SK-N-SH (cell line): ENCODE measurements around the gene MAPK14. TPM values are rescaled to one million over a fixed set of nuclear protein-coding genes. Genes with fewer than 3 reads are reported as not detected.

Experiments
- CTCF ChIA-PET: fragments of 300-600, 350-600 bp; formaldehyde crosslinking; extraction: SDS; loops from one replicate; lab custom pipeline; 2021; lab: Yijun Ruan, JAX
- POLR2A ChIA-PET: fragments of 350-600 bp; sonication (Branson Sonifier 250); formaldehyde crosslinking; extraction: SDS; loops from one replicate; lab custom pipeline; 2020; ENCODE audit warnings: antibody characterized with exemption, inconsistent platforms; lab: Yijun Ruan, JAX
- DNase-seq: peaks from one replicate; pipeline ENCODE4 v3.0.0; 2012
- H2AFZ ChIP-seq: fragments of 200-600 bp; sonication (generic); 2 replicates; pipeline ENCODE4 v1.8.1; 2016; ENCODE audit warnings: antibody characterized with exemption, mild to moderate bottlenecking, low read depth
- H3F3A ChIP-seq: fragments of 200-600 bp; sonication (generic); replicated peaks from 2 replicates; pipeline ENCODE3; 2016; ENCODE audit warnings: antibody characterized with exemption, mild to moderate bottlenecking; ENCODE audit not compliant: insufficient read depth
- H3K27ac ChIP-seq, 2 experiments: fragments of 200-500 bp in 1 of 2; fragments of 200-600 bp in 1 of 2; sonication (Bioruptor generic) in 1 of 2; sonication (generic), shearing (Covaris generic) in 1 of 2; 2 replicates each; pipeline versions ENCODE4 v1.5.1 to v1.6.1; 2014 to 2016; ENCODE audit warnings: low read depth in 2 of 2, inconsistent platforms in 1 of 2, low read length in 1 of 2, mild to moderate bottlenecking in 1 of 2, mixed read lengths in 1 of 2
- H3K27me3 ChIP-seq: fragments of 200-600 bp; sonication (generic), shearing (Covaris generic); 2 replicates; pipeline ENCODE4 v1.6.1; 2016; ENCODE audit warnings: mixed run types; ENCODE audit not compliant: insufficient read depth
- H3K36me3 ChIP-seq, 2 experiments: fragments of 200-500 bp in 1 of 2; fragments of 200-600 bp in 1 of 2; sonication (Bioruptor generic) in 1 of 2; sonication (generic) in 1 of 2; replicated peaks in 1 of 2; 2 replicates each; pipeline versions ENCODE3 to v1.5.1; 2014 to 2016; ENCODE audit warnings: low read length in 1 of 2, mild to moderate bottlenecking in 1 of 2; ENCODE audit not compliant: insufficient read depth in 2 of 2, control insufficient read depth in 1 of 2
- H3K4me1 ChIP-seq, 2 experiments: fragments of 200-500 bp in 1 of 2; fragments of 200-600 bp in 1 of 2; sonication (Bioruptor generic) in 1 of 2; sonication (generic), shearing (Covaris generic) in 1 of 2; 2 replicates each; pipeline versions ENCODE4 v1.5.1 to v1.6.1; 2014 to 2016; ENCODE audit warnings: low read depth in 1 of 2, low read length in 1 of 2, mixed run types in 1 of 2; ENCODE audit not compliant: insufficient read depth in 2 of 2, control insufficient read depth in 1 of 2
- H3K4me2 ChIP-seq: fragments of 200-600 bp; sonication (generic), shearing (Covaris generic); 2 replicates; pipeline ENCODE4 v1.6.1; 2017; ENCODE audit warnings: mixed run types
- H3K4me3 ChIP-seq, 2 experiments: fragments of 200-500 bp in 1 of 2; fragments of 200-600 bp in 1 of 2; sonication (Bioruptor generic) in 1 of 2; sonication (generic), shearing (Covaris generic) in 1 of 2; 2 replicates each; pipeline versions ENCODE4 v1.5.1 to v1.8.1; 2014 to 2016; ENCODE audit warnings: low read depth in 2 of 2, inconsistent platforms in 1 of 2, low read length in 1 of 2, mild to moderate bottlenecking in 1 of 2, mixed read lengths in 1 of 2, moderate library complexity in 1 of 2
- H3K79me2 ChIP-seq: fragments of 200-600 bp; sonication (generic); 2 replicates; pipeline ENCODE4 v1.8.1; 2017; ENCODE audit warnings: mild to moderate bottlenecking; ENCODE audit not compliant: insufficient read depth
- H3K9ac ChIP-seq: fragments of 200-600 bp; sonication (generic); 2 replicates; pipeline ENCODE4 v1.6.1; 2017; ENCODE audit warnings: mixed run types
- H3K9me2 ChIP-seq: fragments of 200-600 bp; sonication (generic); 2 replicates; pipeline ENCODE4 v1.6.1; 2017; ENCODE audit warnings: mixed run types
- H3K9me3 ChIP-seq: fragments of 200-600 bp; sonication (generic); 2 replicates; pipeline ENCODE4 v1.6.1; 2017; ENCODE audit warnings: mixed run types, mild to moderate bottlenecking, moderate library complexity
- H4K20me1 ChIP-seq: fragments of 200-600 bp; sonication (generic); 2 replicates; pipeline ENCODE4 v1.6.1; 2017; ENCODE audit warnings: mild to moderate bottlenecking, mixed run types; ENCODE audit not compliant: insufficient read depth
- CHD2 ChIP-seq: fragments of 150-350 bp; IDR thresholded peaks from 2 replicates; pipeline ENCODE4 v1.6.1; 2018; ENCODE audit warnings: low read length; ENCODE audit not compliant: partially characterized antibody
- CTCF ChIP-seq: fragments of 200-600 bp; sonication (generic); IDR thresholded peaks from 2 replicates; pipeline ENCODE4 v1.6.1; 2017; ENCODE audit warnings: antibody characterized with exemption, mild to moderate bottlenecking, moderate library complexity
- EP300 ChIP-seq, 2 experiments: IDR thresholded peaks; 2 replicates each; pipeline versions ENCODE4 v1.4.0 to v1.6.1; 2012; ENCODE audit warnings: borderline replicate concordance in 1 of 2, low read depth in 1 of 2, low read length in 1 of 2
- FOSL2 ChIP-seq: IDR thresholded peaks from 2 replicates; pipeline ENCODE4 v1.4.0; 2012; ENCODE audit warnings: low read depth, mild to moderate bottlenecking, moderate library complexity, borderline replicate concordance
- GABPA ChIP-seq: IDR thresholded peaks from 2 replicates; pipeline ENCODE4 v1.4.0; 2012; ENCODE audit warnings: low read depth, mild to moderate bottlenecking
- GATA2 ChIP-seq: sonication (generic); formaldehyde crosslinking; IDR thresholded peaks from 2 replicates; pipeline ENCODE4 v1.5.0; 2020; ENCODE audit warnings: mild to moderate bottlenecking, missing genetic modification reagents
- POLR2AphosphoS5 ChIP-seq: IDR thresholded peaks from 2 replicates; pipeline ENCODE4 v1.6.1; 2012; ENCODE audit warnings: low read depth, low read length
- RAD21 ChIP-seq: IDR thresholded peaks from 2 replicates; pipeline ENCODE4 v1.6.1; 2012; ENCODE audit warnings: mild to moderate bottlenecking, low read length
- RCOR1 ChIP-seq: fragments of 150-350 bp; IDR thresholded peaks from 2 replicates; pipeline ENCODE4 v1.6.1; 2017; ENCODE audit warnings: antibody characterized with exemption, low read length
- REST ChIP-seq: IDR thresholded peaks from 2 replicates; pipeline ENCODE4 v1.6.1; 2012; ENCODE audit warnings: mild to moderate bottlenecking, low read depth, low read length, moderate library complexity
- RFX5 ChIP-seq: IDR thresholded peaks from 2 replicates; pipeline ENCODE4 v1.6.1; 2012; ENCODE audit warnings: mild to moderate bottlenecking, improper control_type of control experiment, low read length
- SIN3A ChIP-seq: IDR thresholded peaks from 2 replicates; pipeline ENCODE4 v1.6.1; 2012; ENCODE audit warnings: low read depth, mild to moderate bottlenecking, low read length, moderate library complexity, borderline replicate concordance
- YY1 ChIP-seq: IDR thresholded peaks from 2 replicates; pipeline ENCODE4 v1.4.0; 2012; ENCODE audit warnings: low read depth, mild to moderate bottlenecking
- WGBS: methylation state at CpG from one replicate; pipeline ENCODE4 v1.1.6; 2017; ENCODE audit warnings: low lambda C conversion rate; 5-methylcytosine and 5-hydroxymethylcytosine counted together
- polyA plus RNA-seq, 3 experiments: library from polyadenylated mRNA; depleted of rRNA; stranded (reverse); fragments of >200 nt; gene quantifications; 2 replicates each; pipeline ENCODE4 v1.2.3, GENCODE V29; 2012

Gene MAPK14
- polyA plus RNA-seq, 1 of the 3 experiments (the other 2 are of a cell fraction) = 19.8 TPM

- CTCF ChIA-PET = interaction anchor here (0.8 to 4.7 kb wide), 10 partner anchors 8 to 188 kb away, joined by 3 to 45 read pairs (median 3); partner anchors contain the start of gene MAPK14
Observed at GRCh38 chr6:36075656-36076055, 48.0 kb downstream of the MAPK14 start.

GRCh38 chr6:36076178-36077063, 48.8 kb downstream of the MAPK14 start:
- Histone ChIP-seq H3K4me1 (no peaks in the 10 kb centered on the region), H3K9me3 (no peaks in the 10 kb centered on the region), H3K9ac (no peak overlapping the region), H4K20me1 (no peaks in the 10 kb centered on the region), H3K4me2 (no peak overlapping the region), H3K79me2 (peaks cover 21% of the 10 kb centered on the region; the same call in 1 of the 2 replicates), H3K9me2 (no peaks in the 10 kb centered on the region), H3K36me3 (peaks cover 48 to 50% of the 10 kb centered on the region in 2 experiments), H2AFZ (no peak overlapping the region), H3K4me3 (no peak overlapping the region), H3F3A (no peaks in the 10 kb centered on the region), H3K27me3 (no peaks in the 10 kb centered on the region), H3K27ac (peak overlapping the region in 1 of 2 experiments; percentile 11; a peak in 1 of 4 replicates)
- POLR2A ChIA-PET = no interaction called here
- CTCF ChIA-PET = interaction anchor here (0.8 to 4.7 kb wide), 11 partner anchors 9 to 284 kb away, joined by 3 to 45 read pairs (median 3); partner anchors contain the start of gene MAPK14
- WGBS = 95% methylated on average over 3 of the region's 3 CpGs
- no peak for DNase-seq
- TF ChIP-seq SIN3A (no peak), REST (no peak), EP300 (IDR thresholded peaks at IDR 0.05; ENCODE audit: borderline replicate concordance in 1 of 2, low read depth in 1 of 2, low read length in 1 of 2) (no peak), POLR2AphosphoS5 (no peak), RAD21 (no peak), GATA2 (CRISPR knock-in tag) (no peak), RCOR1 (no peak), GABPA (no peak), CHD2 (no peak), FOSL2 (no peak), YY1 (no peak), RFX5 (no peak), CTCF (no peak)

More at GRCh38 chr6:36075656-36076055, 48.0 kb downstream of the MAPK14 start:
- no peak overlapping the region for H3K9ac ChIP-seq
- no peak overlapping the region for H3K4me3 ChIP-seq
- H3K27me3 ChIP-seq = no peaks in the 10 kb centered on the region
- no peak overlapping the region for H3K27ac ChIP-seq
- H4K20me1 ChIP-seq = no peaks in the 10 kb centered on the region
- peaks cover 40 to 43% of the 10 kb centered on the region in 2 experiments for H3K36me3 ChIP-seq
- POLR2A ChIA-PET = no interaction called here
- H2AFZ ChIP-seq = no peak overlapping the region
- WGBS = 83% methylated on average over 3 of the region's 3 CpGs
- no peaks in the 10 kb centered on the region for H3K9me2 ChIP-seq
- H3F3A ChIP-seq = no peaks in the 10 kb centered on the region
- peak; percentile 8 for DNase-seq
- H3K4me1 ChIP-seq = no peaks in the 10 kb centered on the region
- H3K79me2 ChIP-seq = peaks cover 28% of the 10 kb centered on the region; the same call in 1 of the 2 replicates
- H3K9me3 ChIP-seq = no peaks in the 10 kb centered on the region
- TF ChIP-seq CHD2 (no peak), RAD21 (peak; percentile 32), EP300 (IDR thresholded peaks at IDR 0.05; ENCODE audit: borderline replicate concordance in 1 of 2, low read depth in 1 of 2, low read length in 1 of 2) (no peak), CTCF (peak; percentile 20; the same call in 1 of the 2 replicates)
- H3K4me2 ChIP-seq = no peak overlapping the region
